ENCODE results near the gene DTHD1.

GRCh38 chr4:36338973-36339372 lies 57.6 kb downstream of the DTHD1 start:
- no peak for TF ChIP-seq CTCF (IDR thresholded peaks at IDR 0.05)
- no peak for TF ChIP-seq POLR2AphosphoS5 (IDR thresholded peaks at IDR 0.05)
- TF ChIP-seq EP300 (IDR thresholded peaks at IDR 0.05) = no peak
- no peak for TF ChIP-seq POLR2A (IDR thresholded peaks at IDR 0.05)

Measured in stomach (tissue), 4 donors.